Effector memory CD4-positive, alpha-beta T cell (primary cell): ENCODE data around the gene OTULIN.

ENCODE experiments used
- DNase-seq, 3 donors: peaks; one replicate each; pipeline ENCODE4 v3.0.0-alpha.2; 2020
- H3K27ac ChIP-seq: 2 replicates; pipeline ENCODE4 v1.7.0; 2013; ENCODE audit warnings: mild to moderate bottlenecking, low read length, moderate library complexity; ENCODE audit not compliant: insufficient read depth, poor library complexity, severe bottlenecking
- H3K27me3 ChIP-seq: replicated peaks from 2 replicates; pipeline ENCODE4 v1.7.0; 2013; ENCODE audit warnings: mild to moderate bottlenecking, low read length; ENCODE audit not compliant: insufficient read depth, control insufficient read depth, poor library complexity, severe bottlenecking
- H3K36me3 ChIP-seq: 2 replicates; pipeline ENCODE4 v1.7.0; 2013; ENCODE audit warnings: mild to moderate bottlenecking, low read length, moderate library complexity; ENCODE audit not compliant: control insufficient read depth, insufficient read depth
- H3K4me1 ChIP-seq: 2 replicates; pipeline ENCODE4 v1.7.0; 2013; ENCODE audit warnings: low read length, mild to moderate bottlenecking; ENCODE audit not compliant: control insufficient read depth, insufficient read depth, poor library complexity, severe bottlenecking
- H3K4me3 ChIP-seq: 2 replicates; pipeline ENCODE4 v1.7.0; 2013; ENCODE audit warnings: low read length, low read depth, mild to moderate bottlenecking; ENCODE audit not compliant: insufficient read depth, poor library complexity, severe bottlenecking
- H3K9me3 ChIP-seq: 2 replicates; pipeline ENCODE4 v1.7.0; 2013; ENCODE audit warnings: mild to moderate bottlenecking, low read length, moderate library complexity; ENCODE audit not compliant: control insufficient read depth

OTULIN gene

GRCh38 chr5:14675865-14676300, 11.4 kb downstream of the OTULIN start:
- H3K27ac ChIP-seq, result peak overlapping the region; percentile 53
- H3K4me3 ChIP-seq, result peak overlapping the region; percentile 22
- no peak for DNase-seq
- H3K9me3 ChIP-seq, result no peaks in the 10 kb centered on the region
- no peaks in the 10 kb centered on the region for H3K27me3 ChIP-seq
- H3K4me1 ChIP-seq, result peaks cover 42% of the 10 kb centered on the region
- H3K36me3 ChIP-seq, result peaks cover 18% of the 10 kb centered on the region

DNA sequence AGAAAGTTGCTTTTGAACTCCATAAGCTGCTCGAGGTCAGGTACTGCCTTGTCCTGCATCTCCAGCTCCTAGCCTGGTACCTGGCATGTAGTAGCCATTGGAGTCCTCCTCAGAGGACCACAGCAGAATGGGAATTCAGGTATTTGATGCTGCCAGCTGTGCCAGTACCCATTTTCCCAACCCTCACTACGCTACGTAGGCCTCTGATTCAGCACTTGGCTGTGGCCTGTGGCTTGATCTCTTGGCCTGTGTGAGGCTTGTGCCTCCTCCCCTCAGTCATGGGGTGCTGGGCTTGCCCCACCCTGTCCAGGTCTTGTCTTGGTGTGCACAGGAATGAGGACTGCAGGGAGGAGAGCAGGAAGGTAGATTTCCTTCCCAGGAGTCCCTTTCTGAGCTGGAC, 11.8 kb downstream of the OTULIN start:
- Histone ChIP-seq H3K36me3 (peaks cover 18% of the 10 kb centered on the region), H3K27ac (peak overlapping the region; percentile 53), H3K4me3 (peak overlapping the region; percentile 6), H3K4me1 (peaks cover 37% of the 10 kb centered on the region), H3K9me3 (no peaks in the 10 kb centered on the region), H3K27me3 (no peaks in the 10 kb centered on the region)
- DNase-seq, result no peak

- H3K9me3 ChIP-seq, result no peaks in the 10 kb centered on the region
- H3K27ac ChIP-seq, result no peak overlapping the region
- peaks cover 25% of the 10 kb centered on the region for H3K4me1 ChIP-seq
- no peak overlapping the region for H3K4me3 ChIP-seq
- H3K36me3 ChIP-seq, result peaks cover 37% of the 10 kb centered on the region
- H3K27me3 ChIP-seq, result no peaks in the 10 kb centered on the region
- no peak for DNase-seq
Observed at GRCh38 chr5:14678773-14679334, 14.3 kb downstream of the OTULIN start.

GRCh38 chr5:14679595-14679994, 15.1 kb downstream of the OTULIN start:
- Histone ChIP-seq H3K27ac (no peak overlapping the region), H3K4me3 (no peak overlapping the region), H3K36me3 (peaks cover 37% of the 10 kb centered on the region), H3K4me1 (peaks cover 19% of the 10 kb centered on the region), H3K9me3 (no peaks in the 10 kb centered on the region), H3K27me3 (no peaks in the 10 kb centered on the region)
- no peak for DNase-seq

DNA sequence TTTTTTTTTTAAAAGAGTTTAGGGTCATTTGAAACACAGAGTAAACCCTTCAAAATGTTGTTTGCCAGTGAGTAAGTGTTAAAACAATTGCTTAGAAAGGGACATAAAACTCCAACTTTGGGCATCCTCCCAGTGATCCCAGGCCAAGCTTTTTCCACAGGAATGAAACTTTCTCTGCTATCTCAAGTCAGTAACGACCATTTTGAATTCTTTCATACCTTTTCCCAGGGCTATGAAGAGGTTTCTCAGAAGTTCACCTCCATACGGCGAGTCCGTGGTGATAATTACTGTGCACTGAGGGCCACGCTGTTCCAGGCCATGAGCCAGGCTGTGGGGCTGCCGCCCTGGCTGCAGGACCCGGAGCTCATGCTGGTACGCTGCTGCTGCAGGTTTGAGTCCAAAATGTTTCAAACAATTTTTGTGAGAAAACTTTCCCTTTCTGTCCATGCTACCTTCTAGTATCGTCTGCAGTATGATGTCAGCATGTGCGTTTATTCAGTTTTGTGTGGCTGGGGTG, 16.8 kb downstream of the OTULIN start:
- no peaks in the 10 kb centered on the region for H3K9me3 ChIP-seq
- H3K27me3 ChIP-seq, result no peaks in the 10 kb centered on the region
- H3K27ac ChIP-seq, result no peak overlapping the region
- H3K4me3 ChIP-seq, result no peak overlapping the region
- H3K4me1 ChIP-seq, result peaks cover 9% of the 10 kb centered on the region
- no peak for DNase-seq
- H3K36me3 ChIP-seq, result peaks cover 37% of the 10 kb centered on the region

DNA sequence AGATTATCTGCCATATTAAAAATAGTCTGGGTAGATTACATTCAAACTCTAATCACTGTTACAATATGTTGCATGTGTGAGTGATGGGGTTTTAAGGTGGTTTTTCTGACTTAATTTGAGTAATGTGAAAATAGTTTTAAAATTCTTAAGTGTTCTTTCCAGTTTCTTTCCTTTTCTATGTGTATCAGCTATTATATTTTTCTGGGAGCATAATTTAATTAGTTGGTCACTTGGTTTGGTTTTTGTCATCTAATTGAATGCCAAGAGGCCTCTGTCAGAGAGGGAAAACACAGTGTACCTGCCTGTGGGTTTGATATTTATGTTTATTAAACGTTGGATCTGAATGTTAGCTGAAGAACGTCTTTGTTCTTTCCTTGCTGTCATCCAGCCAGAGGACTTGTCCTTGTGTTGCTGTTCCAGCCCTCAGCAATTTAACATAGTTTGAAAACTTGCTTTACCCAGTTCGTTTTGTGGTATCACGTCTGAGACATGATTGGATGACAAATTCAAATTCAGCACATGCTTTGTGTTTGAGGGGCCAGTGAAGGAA, 19.5 kb downstream of the OTULIN start:
- DNase-seq, result no peak
- peaks cover 51% of the 10 kb centered on the region for H3K36me3 ChIP-seq
- H3K4me3 ChIP-seq, result no peak overlapping the region
- no peak overlapping the region for H3K27ac ChIP-seq
- H3K4me1 ChIP-seq, result peaks cover 3% of the 10 kb centered on the region
- no peaks in the 10 kb centered on the region for H3K27me3 ChIP-seq
- H3K9me3 ChIP-seq, result no peaks in the 10 kb centered on the region

- H3K4me1 ChIP-seq, result peaks cover 3% of the 10 kb centered on the region
- no peaks in the 10 kb centered on the region for H3K27me3 ChIP-seq
- DNase-seq, result no peak
- H3K9me3 ChIP-seq, result no peaks in the 10 kb centered on the region
- no peak overlapping the region for H3K27ac ChIP-seq
- peaks cover 56% of the 10 kb centered on the region for H3K36me3 ChIP-seq
- H3K4me3 ChIP-seq, result no peak overlapping the region
Observed at GRCh38 chr5:14684757-14685156, 20.2 kb downstream of the OTULIN start.

- Histone ChIP-seq H3K27me3 (no peaks in the 10 kb centered on the region), H3K4me3 (peak overlapping the region; percentile 24), H3K9me3 (no peaks in the 10 kb centered on the region), H3K36me3 (peaks cover 59% of the 10 kb centered on the region), H3K4me1 (peaks cover 3% of the 10 kb centered on the region), H3K27ac (no peak overlapping the region)
- DNase-seq, result no peak
Observed at GRCh38 chr5:14685757-14686156, 21.2 kb downstream of the OTULIN start.

GRCh38 chr5:14686517-14686916, 22.0 kb downstream of the OTULIN start:
- no peaks in the 10 kb centered on the region for H3K27me3 ChIP-seq
- DNase-seq, result no peak
- H3K36me3 ChIP-seq, result peaks cover 63% of the 10 kb centered on the region
- H3K4me1 ChIP-seq, result peaks cover 3% of the 10 kb centered on the region
- no peak overlapping the region for H3K27ac ChIP-seq
- H3K4me3 ChIP-seq, result no peak overlapping the region
- no peaks in the 10 kb centered on the region for H3K9me3 ChIP-seq

GRCh38 chr5:14687023-14687665, 22.6 kb downstream of the OTULIN start:
- H3K9me3 ChIP-seq, result no peaks in the 10 kb centered on the region
- H3K4me3 ChIP-seq, result no peak overlapping the region
- no peak overlapping the region for H3K27ac ChIP-seq
- peaks cover 3% of the 10 kb centered on the region for H3K4me1 ChIP-seq
- no peak for DNase-seq
- H3K36me3 ChIP-seq, result peaks cover 61% of the 10 kb centered on the region
- no peaks in the 10 kb centered on the region for H3K27me3 ChIP-seq
